ENCODE results near the gene GALNS. TPM values are rescaled to one million over a fixed set of nuclear protein-coding genes. Genes with fewer than 3 reads are reported as not detected.

The GALNS gene
- total and polyA plus RNA-seq, 3 donors from 2014 or later, result 55.9 to 94.4 (median 65.3) TPM

GRCh38 chr16:88844419-88845036, 12.2 kb downstream of the GALNS start:
- Histone ChIP-seq H3K4me3 (no peak overlapping the region), H3K4me1 (no peaks in the 10 kb centered on the region), H3K27me3 (no peaks in the 10 kb centered on the region), H3K27ac (no peak overlapping the region), H3K36me3 (ENCODE audit: low read depth, missing control alignments) (no peaks in the 10 kb centered on the region), H3K9me3 (no peaks in the 10 kb centered on the region)
- WGBS, 2 donors, result 73 to 78% methylated on average over 10 to 11 of the region's 11 CpGs
- no peak for DNase-seq
- intact Hi-C loops (cut with DNase I; ENCODE audit: low total_unique reads), result no loop called here
- TF ChIP-seq CTCF (IDR thresholded peaks at IDR 0.05) (no peak), POLR2A (IDR thresholded peaks at IDR 0.05) (no peak)

GRCh38 chr16:88843256-88843655, 13.5 kb downstream of the GALNS start:
- intact Hi-C loops (cut with DNase I; ENCODE audit: low total_unique reads), result no loop called here
- Histone ChIP-seq H3K4me3 (no peak overlapping the region), H3K36me3 (ENCODE audit: low read depth, missing control alignments) (no peaks in the 10 kb centered on the region), H3K27me3 (no peaks in the 10 kb centered on the region), H3K9me3 (no peaks in the 10 kb centered on the region), H3K4me1 (no peaks in the 10 kb centered on the region), H3K27ac (no peak overlapping the region)
- no peak for DNase-seq
- 92% methylated on average over 20 of the region's 20 CpGs for WGBS, 2 donors
- no peak for TF ChIP-seq POLR2A (IDR thresholded peaks at IDR 0.05)
- TF ChIP-seq CTCF (IDR thresholded peaks at IDR 0.05), result no peak

GRCh38 chr16:88842806-88843205, 13.9 kb downstream of the GALNS start:
- no peaks in the 10 kb centered on the region for H3K36me3 ChIP-seq (ENCODE audit: low read depth, missing control alignments)
- TF ChIP-seq CTCF (IDR thresholded peaks at IDR 0.05) (no peak), POLR2A (IDR thresholded peaks at IDR 0.05) (no peak)

GRCh38 chr16:88842308-88842756, 14.4 kb downstream of the GALNS start:
- no peaks in the 10 kb centered on the region for H3K27me3 ChIP-seq
- no peak overlapping the region for H3K4me3 ChIP-seq
- no peaks in the 10 kb centered on the region for H3K4me1 ChIP-seq
- TF ChIP-seq CTCF (IDR thresholded peaks at IDR 0.05), result no peak
- no peak for TF ChIP-seq POLR2A (IDR thresholded peaks at IDR 0.05)
- no peak overlapping the region for H3K27ac ChIP-seq
- WGBS, 2 donors, result 85 to 87% methylated on average over 11 to 15 of the region's 15 CpGs
- DNase-seq, result no peak
- H3K36me3 ChIP-seq (ENCODE audit: low read depth, missing control alignments), result no peaks in the 10 kb centered on the region
- H3K9me3 ChIP-seq, result no peaks in the 10 kb centered on the region
- intact Hi-C loops (cut with DNase I; ENCODE audit: low total_unique reads), result no loop called here

More at GRCh38 chr16:88842806-88843205, 13.9 kb downstream of the GALNS start:
- DNase-seq, result no peak
- H3K27ac ChIP-seq, result no peak overlapping the region
- H3K4me3 ChIP-seq, result no peak overlapping the region
- H3K27me3 ChIP-seq, result no peaks in the 10 kb centered on the region
- H3K4me1 ChIP-seq, result no peaks in the 10 kb centered on the region
- no peaks in the 10 kb centered on the region for H3K9me3 ChIP-seq
- 95 to 99% methylated on average over 14 to 25 of the region's 25 CpGs for WGBS, 2 donors
- intact Hi-C loops (cut with DNase I; ENCODE audit: low total_unique reads), result no loop called here
